ENCODE measurements around the gene ZNF580.

Gene ZNF580

DNA sequence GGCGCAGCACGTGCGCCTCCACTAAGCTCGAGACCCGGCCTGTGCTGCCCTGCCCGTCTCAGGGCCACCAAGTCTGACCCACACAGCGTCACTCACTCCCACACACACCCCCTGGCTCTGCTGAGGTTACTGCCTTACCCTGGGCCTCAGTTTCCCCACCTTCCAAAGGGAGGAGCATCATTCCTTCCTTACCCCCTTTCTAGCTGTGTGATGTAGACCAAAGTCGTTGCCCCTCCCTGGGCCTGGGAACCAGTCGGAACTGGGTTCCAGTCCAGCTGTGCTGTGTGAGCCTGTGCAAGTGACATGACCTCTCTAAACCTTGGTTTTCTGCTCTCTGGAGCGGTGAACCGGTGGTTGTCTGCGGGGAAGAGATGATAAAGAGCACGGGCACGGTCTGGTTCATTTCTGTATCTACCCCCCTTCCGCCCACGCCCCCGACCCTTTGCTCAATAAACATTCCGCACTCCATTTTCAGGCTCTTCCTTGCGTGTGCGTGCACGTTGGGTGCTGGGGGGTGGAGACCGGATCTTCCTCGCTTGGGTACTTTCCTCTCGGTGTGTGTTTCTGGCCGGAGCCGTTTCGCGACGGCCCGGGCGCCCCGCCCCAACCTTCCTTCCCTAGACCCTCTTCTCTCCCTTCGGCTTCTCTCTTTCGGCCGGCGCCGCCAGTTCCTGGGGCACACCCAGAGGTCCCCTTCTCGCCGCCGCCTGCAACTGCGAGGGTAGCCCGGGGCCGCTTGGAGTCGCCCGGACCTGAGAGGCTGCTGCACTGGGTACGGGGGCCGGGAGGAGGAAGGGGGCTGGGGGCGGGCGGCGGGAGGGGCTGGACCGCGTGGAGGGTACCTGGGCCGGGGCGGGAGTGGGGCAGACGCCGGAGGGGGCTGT is 2.4 kb downstream of the ZNF580 start, which contains the start of gene ZNF581:
TSS of gene ZNF581 (plus strand) at position 647 of the 884 bp plus-strand sequence. CDS start 923 bp downstream, outside the sequence.
- H3K9me3 ChIP-seq (ENCODE audit: control insufficient read depth in 1 of 2, low read length in 2 of 2), result no peaks in the 10 kb centered on the region
- H3K4me3 ChIP-seq (ENCODE audit: low read depth in 1 of 2, low read length in 2 of 2), result peak within 1 kb of the TSS; percentile 81 to 82
- no peaks in the 10 kb centered on the region for H3K27me3 ChIP-seq (ENCODE audit: low read depth, low read length)
- peaks cover 12 to 65% of the 10 kb centered on the region in 2 donors for H3K4me1 ChIP-seq (ENCODE audit: control insufficient read depth in 1 of 2, insufficient read depth in 2 of 2, low read length in 2 of 2)
- H3K36me3 ChIP-seq (ENCODE audit: control insufficient read depth in 1 of 2, insufficient read depth in 2 of 2, low read length in 2 of 2), result peaks cover 4 to 14% of the 10 kb centered on the region in 2 donors
- H3K27ac ChIP-seq (ENCODE audit: low read length), result peak within 1 kb of the TSS; percentile 31

DNA sequence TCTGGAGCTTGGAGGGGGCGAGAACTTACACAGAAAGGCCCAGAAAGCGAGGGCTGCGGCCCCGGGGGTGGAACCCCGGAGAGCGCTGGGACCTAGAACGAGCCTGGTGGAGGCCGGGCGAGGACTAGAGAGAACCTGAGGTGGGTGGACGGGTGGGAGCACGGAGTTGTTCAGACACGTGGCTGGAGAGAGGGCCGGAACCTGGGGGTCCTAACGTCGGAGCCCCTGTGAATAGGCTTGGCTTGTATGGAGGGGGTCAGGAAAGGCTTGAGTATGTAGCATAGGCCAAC is 3.0 kb downstream of the ZNF580 start:
- Histone ChIP-seq H3K27me3 (ENCODE audit: low read depth, low read length) (no peaks in the 10 kb centered on the region), H3K4me3 (ENCODE audit: low read depth in 1 of 2, low read length in 2 of 2) (peak overlapping the region; percentile 76 to 81), H3K36me3 (ENCODE audit: control insufficient read depth in 1 of 2, insufficient read depth in 2 of 2, low read length in 2 of 2) (peaks cover 4 to 14% of the 10 kb centered on the region in 2 donors), H3K9me3 (ENCODE audit: control insufficient read depth in 1 of 2, low read length in 2 of 2) (no peaks in the 10 kb centered on the region), H3K4me1 (ENCODE audit: control insufficient read depth in 1 of 2, insufficient read depth in 2 of 2, low read length in 2 of 2) (peaks cover 12 to 66% of the 10 kb centered on the region in 2 donors), H3K27ac (ENCODE audit: low read length) (no peak overlapping the region)

DNA sequence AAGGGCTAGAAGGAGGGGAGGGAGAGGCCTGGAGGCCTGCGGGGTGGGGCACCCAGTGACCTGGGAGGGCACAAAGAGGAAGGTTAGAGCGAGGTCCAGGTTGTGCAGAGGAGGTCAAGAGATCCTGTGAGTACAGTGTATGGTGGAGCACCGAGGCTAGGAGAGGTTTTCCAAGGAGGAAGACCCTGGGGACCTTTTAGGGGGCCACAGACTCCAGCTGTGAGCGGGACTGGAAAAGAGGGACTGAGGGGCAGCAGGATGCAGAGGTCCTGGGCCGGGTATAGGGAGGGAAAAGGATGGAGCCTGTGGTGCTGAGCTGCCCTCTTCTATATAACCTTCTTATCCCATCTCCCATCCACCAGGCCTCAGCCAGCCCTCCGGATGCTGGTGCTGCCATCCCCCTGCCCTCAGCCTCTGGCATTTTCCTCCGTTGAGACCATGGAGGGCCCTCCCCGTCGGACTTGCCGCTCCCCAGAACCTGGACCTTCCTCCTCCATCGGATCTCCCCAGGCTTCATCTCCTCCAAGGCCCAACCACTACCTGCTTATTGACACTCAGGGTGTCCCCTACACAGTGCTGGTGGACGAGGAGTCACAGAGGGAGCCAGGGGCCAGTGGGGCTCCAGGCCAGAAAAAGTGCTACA is 3.5 kb downstream of the ZNF580 start:
- no peak overlapping the region for H3K27ac ChIP-seq (ENCODE audit: low read length)
- no peaks in the 10 kb centered on the region for H3K9me3 ChIP-seq (ENCODE audit: control insufficient read depth in 1 of 2, low read length in 2 of 2)
- peaks cover 4 to 14% of the 10 kb centered on the region in 2 donors for H3K36me3 ChIP-seq (ENCODE audit: control insufficient read depth in 1 of 2, insufficient read depth in 2 of 2, low read length in 2 of 2)
- peaks cover 12 to 66% of the 10 kb centered on the region in 2 donors for H3K4me1 ChIP-seq (ENCODE audit: control insufficient read depth in 1 of 2, insufficient read depth in 2 of 2, low read length in 2 of 2)
- H3K4me3 ChIP-seq (ENCODE audit: low read depth in 1 of 2, low read length in 2 of 2), result peak overlapping the region; percentile 76 to 81
- H3K27me3 ChIP-seq (ENCODE audit: low read depth, low read length), result no peaks in the 10 kb centered on the region

DNA sequence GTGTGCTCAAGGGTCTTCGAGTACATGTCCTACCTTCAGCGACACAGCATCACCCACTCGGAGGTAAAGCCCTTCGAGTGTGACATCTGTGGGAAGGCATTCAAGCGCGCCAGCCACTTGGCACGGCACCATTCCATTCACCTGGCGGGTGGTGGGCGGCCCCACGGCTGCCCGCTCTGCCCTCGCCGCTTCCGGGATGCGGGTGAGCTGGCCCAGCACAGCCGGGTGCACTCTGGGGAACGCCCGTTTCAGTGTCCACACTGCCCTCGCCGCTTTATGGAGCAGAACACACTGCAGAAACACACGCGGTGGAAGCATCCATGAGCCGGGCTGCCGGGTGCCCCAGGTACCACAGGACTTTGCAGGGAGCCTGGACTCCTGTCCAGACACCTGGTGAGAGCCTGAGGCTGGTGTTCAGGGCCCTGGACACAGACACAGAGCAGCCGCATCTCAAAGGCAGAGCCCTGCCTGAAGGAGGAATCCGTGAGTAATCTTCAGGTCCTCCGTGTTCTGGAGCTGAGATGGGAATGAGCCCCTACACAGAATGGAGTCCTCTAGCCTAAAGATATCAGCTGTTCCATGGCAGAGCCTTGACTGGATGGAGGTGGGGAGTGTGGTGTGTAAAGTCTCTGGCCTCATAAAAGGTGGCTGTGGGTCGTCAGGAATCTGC is 4.2 kb downstream of the ZNF580 start:
- Histone ChIP-seq H3K27ac (ENCODE audit: low read length) (no peak overlapping the region), H3K36me3 (ENCODE audit: control insufficient read depth in 1 of 2, insufficient read depth in 2 of 2, low read length in 2 of 2) (peaks cover 4 to 14% of the 10 kb centered on the region in 2 donors), H3K9me3 (ENCODE audit: control insufficient read depth in 1 of 2, low read length in 2 of 2) (no peaks in the 10 kb centered on the region), H3K27me3 (ENCODE audit: low read depth, low read length) (no peaks in the 10 kb centered on the region), H3K4me1 (ENCODE audit: control insufficient read depth in 1 of 2, insufficient read depth in 2 of 2, low read length in 2 of 2) (peaks cover 10 to 66% of the 10 kb centered on the region in 2 donors), H3K4me3 (ENCODE audit: low read depth in 1 of 2, low read length in 2 of 2) (peak overlapping the region; percentile 76 to 81)

DNA sequence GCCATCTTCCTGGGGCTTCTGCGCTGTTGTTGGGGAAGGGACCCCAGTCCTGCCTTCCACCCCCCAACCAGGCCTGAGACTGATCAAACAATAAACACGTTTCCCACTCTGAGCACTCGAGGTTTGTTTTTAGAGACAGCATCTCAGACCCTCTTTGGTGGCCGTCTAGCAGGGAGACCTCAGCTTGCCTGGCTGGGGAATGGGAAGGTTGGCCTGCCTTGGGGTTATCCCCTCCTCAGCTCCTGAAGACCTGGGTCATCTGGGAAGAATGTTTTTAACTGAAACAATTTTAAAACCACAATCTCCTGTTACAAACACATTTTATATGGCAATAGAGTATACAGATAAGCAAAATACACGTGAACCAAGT is 4.7 kb downstream of the ZNF580 start:
- Histone ChIP-seq H3K9me3 (ENCODE audit: control insufficient read depth in 1 of 2, low read length in 2 of 2) (no peaks in the 10 kb centered on the region), H3K36me3 (ENCODE audit: control insufficient read depth in 1 of 2, insufficient read depth in 2 of 2, low read length in 2 of 2) (peaks cover 4 to 14% of the 10 kb centered on the region in 2 donors), H3K27ac (ENCODE audit: low read length) (no peak overlapping the region), H3K4me3 (ENCODE audit: low read depth in 1 of 2, low read length in 2 of 2) (no peak overlapping the region), H3K4me1 (ENCODE audit: control insufficient read depth in 1 of 2, insufficient read depth in 2 of 2, low read length in 2 of 2) (peaks cover 5 to 62% of the 10 kb centered on the region in 2 donors), H3K27me3 (ENCODE audit: low read depth, low read length) (no peaks in the 10 kb centered on the region)

DNA sequence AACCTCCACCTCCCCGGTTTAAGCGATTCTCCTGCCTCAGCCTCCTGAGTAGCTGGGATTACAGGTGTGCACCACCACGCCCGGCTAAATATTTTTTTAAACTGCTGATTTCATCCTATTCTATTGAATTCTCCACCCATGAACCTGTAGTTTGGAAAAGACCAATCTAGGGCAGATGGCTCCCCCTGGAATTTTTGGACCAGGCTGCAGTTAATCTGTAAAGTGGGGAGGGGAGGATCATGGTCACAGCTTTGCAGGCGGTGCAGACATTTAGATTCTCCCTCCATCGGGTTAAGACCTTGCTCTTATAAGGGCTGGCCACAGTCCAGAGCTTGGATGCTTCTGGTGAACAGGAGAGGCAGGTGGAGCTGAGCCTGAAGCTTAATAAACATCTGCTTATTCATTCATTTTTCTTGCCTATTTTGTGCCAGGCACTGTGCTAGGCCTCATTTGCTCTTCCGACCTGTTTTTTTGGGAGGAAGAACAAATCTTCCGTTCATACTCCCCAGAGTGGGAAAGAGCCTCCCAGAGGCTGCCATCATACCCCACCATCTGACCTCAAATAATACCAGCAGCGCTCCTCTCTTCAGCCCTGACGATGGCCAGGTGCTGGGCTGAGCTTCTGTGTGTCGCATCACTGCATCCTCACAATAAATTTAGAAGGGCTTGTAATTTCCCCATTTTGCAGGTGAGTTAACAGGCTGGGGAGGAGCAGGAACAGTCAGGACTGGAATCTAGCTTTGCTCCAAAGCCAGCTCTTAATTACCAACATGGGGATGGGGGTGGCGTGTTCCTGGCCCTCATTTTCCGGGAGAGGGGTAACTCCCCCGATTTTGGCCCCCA is 6.3 kb downstream of the ZNF580 start:
- no peaks in the 10 kb centered on the region for H3K27me3 ChIP-seq (ENCODE audit: low read depth, low read length)
- H3K9me3 ChIP-seq (ENCODE audit: control insufficient read depth in 1 of 2, low read length in 2 of 2), result no peaks in the 10 kb centered on the region
- peak overlapping the region; percentile 51 for H3K27ac ChIP-seq (ENCODE audit: low read length)
- peaks cover 5 to 53% of the 10 kb centered on the region in 2 donors for H3K4me1 ChIP-seq (ENCODE audit: control insufficient read depth in 1 of 2, insufficient read depth in 2 of 2, low read length in 2 of 2)
- peak overlapping the region; percentile 67 to 88 for H3K4me3 ChIP-seq (ENCODE audit: low read depth in 1 of 2, low read length in 2 of 2)
- peaks cover 4 to 14% of the 10 kb centered on the region in 2 donors for H3K36me3 ChIP-seq (ENCODE audit: control insufficient read depth in 1 of 2, insufficient read depth in 2 of 2, low read length in 2 of 2)

DNA sequence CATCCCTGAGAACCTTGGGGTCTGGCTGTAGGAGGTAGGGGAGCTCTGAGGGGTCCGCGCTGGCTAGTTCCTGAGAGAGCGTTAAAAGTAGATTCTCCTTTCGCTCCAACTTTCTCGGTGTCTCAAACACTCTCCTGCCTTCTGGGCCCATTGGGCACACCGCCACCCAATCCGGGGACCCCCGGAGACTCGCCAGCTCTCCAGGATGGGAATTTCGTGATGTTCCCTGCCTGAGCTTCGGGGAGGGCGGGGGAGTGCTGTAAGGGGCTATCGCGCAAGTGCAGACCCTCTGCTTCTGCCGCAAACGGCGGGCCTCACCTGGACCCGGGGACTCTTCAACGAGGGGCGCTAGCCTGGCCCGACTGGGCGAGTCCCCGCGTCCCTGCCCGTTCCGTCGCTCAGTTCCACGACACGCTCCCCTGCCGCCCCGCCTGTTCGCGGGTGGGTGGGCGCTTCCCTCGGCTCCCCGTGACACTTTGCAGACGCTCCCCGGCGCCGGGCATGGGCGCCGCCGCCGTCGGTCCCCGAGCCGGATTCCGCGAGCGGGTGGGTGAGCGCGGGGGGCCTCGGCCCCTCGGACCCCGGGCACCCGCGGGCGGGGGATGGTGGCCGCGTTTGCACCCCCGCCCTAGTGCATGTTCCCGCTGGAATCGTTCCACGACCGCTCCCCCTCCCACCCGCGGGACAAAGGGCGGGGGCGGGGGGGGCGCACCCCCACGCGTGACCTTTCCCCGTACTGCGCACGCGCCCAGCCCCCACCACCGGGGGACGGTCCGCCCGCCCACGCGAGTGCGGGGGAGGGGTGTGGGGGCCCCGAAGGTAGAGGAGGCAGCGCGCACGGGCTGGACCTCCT is 7.2 kb downstream of the ZNF580 start, which contains the start of gene CCDC106:
TSS of gene CCDC106 (plus strand) at position 481 of the 853 bp plus-strand sequence. CDS start 835 bp downstream, outside the sequence.
- H3K4me1 ChIP-seq (ENCODE audit: control insufficient read depth in 1 of 2, insufficient read depth in 2 of 2, low read length in 2 of 2), result peaks cover 5 to 46% of the 10 kb centered on the region in 2 donors
- peak within 1 kb of the TSS; percentile 67 to 88 for H3K4me3 ChIP-seq (ENCODE audit: low read depth in 1 of 2, low read length in 2 of 2)
- H3K27me3 ChIP-seq (ENCODE audit: low read depth, low read length), result no peaks in the 10 kb centered on the region
- peaks cover 4 to 14% of the 10 kb centered on the region in 2 donors for H3K36me3 ChIP-seq (ENCODE audit: control insufficient read depth in 1 of 2, insufficient read depth in 2 of 2, low read length in 2 of 2)
- H3K27ac ChIP-seq (ENCODE audit: low read length), result peak within 1 kb of the TSS; percentile 51
- no peaks in the 10 kb centered on the region for H3K9me3 ChIP-seq (ENCODE audit: control insufficient read depth in 1 of 2, low read length in 2 of 2)

DNA sequence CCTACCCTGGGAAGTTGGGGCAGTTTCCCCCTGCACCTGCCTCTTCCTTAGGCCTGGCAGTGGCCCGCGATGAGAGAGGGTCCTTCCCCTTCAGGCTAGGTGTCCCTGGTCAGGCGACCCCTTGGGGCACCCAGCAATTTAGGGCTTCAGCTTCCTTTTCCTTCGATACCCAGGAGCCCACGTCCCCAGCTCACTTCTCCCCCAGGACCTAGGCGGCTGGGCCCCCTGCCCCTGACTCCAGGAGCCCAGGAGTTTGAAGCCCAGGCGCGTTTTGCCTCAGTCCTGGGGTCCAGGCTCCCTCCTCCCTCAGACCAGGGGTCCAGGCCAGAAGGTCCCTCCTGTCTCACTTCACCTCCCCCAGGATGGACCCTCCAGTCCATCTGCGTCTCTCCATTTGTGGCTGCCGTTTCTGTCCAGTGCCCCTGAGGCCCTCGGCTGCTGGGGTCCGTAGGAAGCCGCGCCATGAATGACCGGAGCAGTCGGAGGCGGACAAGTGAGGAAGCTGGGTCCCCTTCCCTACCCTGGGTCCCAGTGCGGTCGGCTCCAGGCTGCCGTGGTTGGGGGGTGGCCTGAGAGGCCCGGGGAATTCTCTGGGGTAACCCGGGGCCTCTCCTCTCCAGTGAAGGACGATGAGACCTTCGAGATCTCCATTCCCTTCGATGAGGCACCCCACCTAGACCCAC is 7.9 kb downstream of the ZNF580 start:
- H3K4me1 ChIP-seq (ENCODE audit: control insufficient read depth in 1 of 2, insufficient read depth in 2 of 2, low read length in 2 of 2), result peaks cover 5 to 45% of the 10 kb centered on the region in 2 donors
- peak overlapping the region; percentile 67 to 88 for H3K4me3 ChIP-seq (ENCODE audit: low read depth in 1 of 2, low read length in 2 of 2)
- peaks cover 4 to 14% of the 10 kb centered on the region in 2 donors for H3K36me3 ChIP-seq (ENCODE audit: control insufficient read depth in 1 of 2, insufficient read depth in 2 of 2, low read length in 2 of 2)
- peak overlapping the region; percentile 45 for H3K27ac ChIP-seq (ENCODE audit: low read length)
- no peaks in the 10 kb centered on the region for H3K27me3 ChIP-seq (ENCODE audit: low read depth, low read length)
- no peaks in the 10 kb centered on the region for H3K9me3 ChIP-seq (ENCODE audit: control insufficient read depth in 1 of 2, low read length in 2 of 2)

DNA sequence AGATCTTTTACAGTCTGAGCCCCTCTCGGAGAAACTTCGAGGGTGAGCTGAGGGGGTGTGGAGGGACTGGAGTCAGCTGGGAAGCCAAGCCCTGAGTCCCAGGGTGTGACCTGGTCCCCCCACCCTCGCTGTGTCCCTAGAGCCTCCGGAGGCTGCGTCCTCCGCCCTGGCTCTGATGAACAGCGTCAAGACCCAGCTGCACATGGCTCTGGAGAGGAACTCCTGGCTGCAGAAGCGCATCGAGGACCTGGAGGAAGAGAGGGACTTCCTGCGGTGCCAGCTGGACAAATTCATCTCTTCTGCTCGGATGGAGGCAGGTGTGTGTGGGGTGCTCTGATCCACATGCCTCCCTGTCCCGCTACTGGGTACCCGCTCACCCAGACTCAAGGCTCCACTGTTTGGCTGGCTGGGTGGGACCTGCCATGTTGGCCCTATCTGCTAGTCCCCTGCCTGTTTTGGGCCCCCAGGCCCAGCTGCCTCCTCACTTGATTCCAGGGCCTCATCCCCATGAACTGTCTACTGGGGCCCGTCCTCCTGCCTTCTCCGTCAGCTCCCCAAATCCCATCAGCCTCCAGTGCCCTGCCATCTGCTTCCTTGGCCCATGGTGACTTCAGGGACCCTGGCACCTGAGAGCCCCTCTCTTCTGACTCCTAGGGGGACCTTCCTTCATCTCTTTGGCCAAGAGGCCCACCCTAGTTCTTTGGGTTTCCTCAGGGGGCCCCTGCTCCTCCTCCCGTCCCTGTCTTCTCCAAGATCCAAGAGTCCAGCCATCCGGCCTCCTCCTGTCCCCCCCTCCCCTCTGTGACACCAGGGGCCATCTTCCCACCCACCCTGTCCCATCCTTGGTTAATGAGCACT is 8.7 kb downstream of the ZNF580 start:
- peaks cover 4 to 20% of the 10 kb centered on the region in 2 donors for H3K36me3 ChIP-seq (ENCODE audit: control insufficient read depth in 1 of 2, insufficient read depth in 2 of 2, low read length in 2 of 2)
- peaks cover 5 to 38% of the 10 kb centered on the region in 2 donors for H3K4me1 ChIP-seq (ENCODE audit: control insufficient read depth in 1 of 2, insufficient read depth in 2 of 2, low read length in 2 of 2)
- H3K27ac ChIP-seq (ENCODE audit: low read length), result no peak overlapping the region
- H3K4me3 ChIP-seq (ENCODE audit: low read depth in 1 of 2, low read length in 2 of 2), result peak overlapping the region; percentile 67 to 88
- H3K27me3 ChIP-seq (ENCODE audit: low read depth, low read length), result no peaks in the 10 kb centered on the region
- no peaks in the 10 kb centered on the region for H3K9me3 ChIP-seq (ENCODE audit: control insufficient read depth in 1 of 2, low read length in 2 of 2)

All from muscle layer of duodenum (tissue), 2 donors.